ENCODE measurements around the gene NUP214. TPM values are rescaled to one million over a fixed set of nuclear protein-coding genes. Genes with fewer than 3 reads are reported as not detected.
"Not testable (repeated sequence)": the region's sequence is repeated elsewhere in the genome, so short reads cannot be mapped to it uniquely, and the experiment has no call there.

Gene NUP214
- polyA plus RNA-seq, 4 donors = 34.3 to 70.6 (median 56.7) TPM

GRCh38 chr9:131115360-131115742, 10.0 kb upstream of the NUP214 start:
- DNase-seq (ENCODE audit: low read depth in 4 of 4, low spot score in 3 of 4) = not testable (repeated sequence)

- no peak for DNase-seq (ENCODE audit: low read depth in 4 of 4, low spot score in 3 of 4)
Observed at GRCh38 chr9:131116281-131117120, 8.9 kb upstream of the NUP214 start.

GRCh38 chr9:131117121-131117761, 8.1 kb upstream of the NUP214 start:
- DNase-seq (ENCODE audit: low read depth in 4 of 4, low spot score in 3 of 4) = no peak

GRCh38 chr9:131117762-131118145, 7.6 kb upstream of the NUP214 start:
- DNase-seq (ENCODE audit: low read depth in 4 of 4, low spot score in 3 of 4) = no peak

GRCh38 chr9:131119600-131119999, 5.8 kb upstream of the NUP214 start:
- DNase-seq (ENCODE audit: low read depth in 4 of 4, low spot score in 3 of 4) = no peak

- DNase-seq (ENCODE audit: low read depth in 4 of 4, low spot score in 3 of 4) = no peak
Observed at GRCh38 chr9:131120620-131121228, 4.7 kb upstream of the NUP214 start.

GRCh38 chr9:131121346-131121745, 4.0 kb upstream of the NUP214 start:
- DNase-seq (ENCODE audit: low read depth in 4 of 4, low spot score in 3 of 4) = no peak

- DNase-seq (ENCODE audit: low read depth in 4 of 4, low spot score in 3 of 4) = no peak
Observed at GRCh38 chr9:131122158-131122557, 3.2 kb upstream of the NUP214 start.

- no peak for DNase-seq (ENCODE audit: low read depth in 4 of 4, low spot score in 3 of 4)
Observed at GRCh38 chr9:131125038-131125287, 423 bp upstream of the NUP214 start.

- no peak for DNase-seq (ENCODE audit: low read depth in 4 of 4, low spot score in 3 of 4)
Observed at GRCh38 chr9:131126059-131126426, 657 bp downstream of the NUP214 start.

- DNase-seq (ENCODE audit: low read depth in 4 of 4, low spot score in 3 of 4) = no peak
Observed at GRCh38 chr9:131129183-131129582, 3.8 kb downstream of the NUP214 start.

- no peak for DNase-seq (ENCODE audit: low read depth in 4 of 4, low spot score in 3 of 4)
Observed at GRCh38 chr9:131138676-131139075, 13.3 kb downstream of the NUP214 start.

GRCh38 chr9:131140112-131140511, 14.7 kb downstream of the NUP214 start:
- DNase-seq (ENCODE audit: low read depth in 4 of 4, low spot score in 3 of 4) = no peak

GRCh38 chr9:131140550-131140949, 15.2 kb downstream of the NUP214 start:
- DNase-seq (ENCODE audit: low read depth in 4 of 4, low spot score in 3 of 4) = no peak

- DNase-seq (ENCODE audit: low read depth in 4 of 4, low spot score in 3 of 4) = no peak
Observed at GRCh38 chr9:131142160-131142559, 16.8 kb downstream of the NUP214 start.

GRCh38 chr9:131144201-131144600, 18.8 kb downstream of the NUP214 start:
- no peak for DNase-seq (ENCODE audit: low read depth in 4 of 4, low spot score in 3 of 4)

GRCh38 chr9:131145245-131145644, 19.9 kb downstream of the NUP214 start:
- no peak for DNase-seq (ENCODE audit: low read depth in 4 of 4, low spot score in 3 of 4)

GRCh38 chr9:131146186-131146585, 20.8 kb downstream of the NUP214 start:
- DNase-seq (ENCODE audit: low read depth in 4 of 4, low spot score in 3 of 4) = no peak

- no peak for DNase-seq (ENCODE audit: low read depth in 4 of 4, low spot score in 3 of 4)
Observed at GRCh38 chr9:131148276-131148675, 22.9 kb downstream of the NUP214 start.

- no peak for DNase-seq (ENCODE audit: low read depth in 4 of 4, low spot score in 3 of 4)
Observed at GRCh38 chr9:131148966-131149687, 23.7 kb downstream of the NUP214 start.

- no peak for DNase-seq (ENCODE audit: low read depth in 4 of 4, low spot score in 3 of 4)
Observed at GRCh38 chr9:131149688-131150053, 24.3 kb downstream of the NUP214 start.

GRCh38 chr9:131153595-131153994, 28.2 kb downstream of the NUP214 start:
- DNase-seq (ENCODE audit: low read depth in 4 of 4, low spot score in 3 of 4) = no peak

All from left renal pelvis (tissue), 4 donors.